ENCODE results near the gene CNTNAP2.
A peak's percentile ranks its signal among the peaks of the same experiment; 100 is the strongest.
"Not testable (repeated sequence)": the region's sequence is repeated elsewhere in the genome, so short reads cannot be mapped to it uniquely, and the experiment has no call there.

CNTNAP2 gene

DNA sequence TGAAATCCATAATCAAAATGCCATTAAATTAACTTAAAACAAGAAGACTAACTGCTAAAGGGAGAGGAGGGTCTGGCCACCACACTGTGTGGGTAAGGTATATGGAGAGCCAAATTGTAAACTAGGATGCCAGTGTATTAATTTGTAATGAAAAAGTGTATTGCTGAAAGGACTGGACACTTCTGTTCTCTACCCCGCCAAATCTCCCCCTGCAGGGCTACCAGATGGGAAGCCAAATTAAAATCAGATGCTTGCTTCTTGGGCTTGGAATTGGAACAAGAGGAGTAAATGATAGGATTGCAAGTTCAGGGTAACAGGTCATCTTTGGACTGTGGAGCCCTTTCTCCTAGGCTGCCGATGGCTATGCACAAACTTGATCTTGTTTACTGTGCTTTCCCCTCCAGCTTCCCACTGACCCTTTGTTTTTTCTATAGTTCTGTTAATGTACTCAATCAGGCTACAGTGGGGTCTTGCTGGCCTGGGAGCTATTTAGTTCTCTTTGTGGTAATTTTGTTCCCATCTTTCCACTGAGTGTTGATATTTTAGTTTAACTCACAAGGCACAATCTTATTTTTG, 1541.9 kb downstream of the CNTNAP2 start:
- no peak for DNase-seq (ENCODE audit: low read depth)

DNA sequence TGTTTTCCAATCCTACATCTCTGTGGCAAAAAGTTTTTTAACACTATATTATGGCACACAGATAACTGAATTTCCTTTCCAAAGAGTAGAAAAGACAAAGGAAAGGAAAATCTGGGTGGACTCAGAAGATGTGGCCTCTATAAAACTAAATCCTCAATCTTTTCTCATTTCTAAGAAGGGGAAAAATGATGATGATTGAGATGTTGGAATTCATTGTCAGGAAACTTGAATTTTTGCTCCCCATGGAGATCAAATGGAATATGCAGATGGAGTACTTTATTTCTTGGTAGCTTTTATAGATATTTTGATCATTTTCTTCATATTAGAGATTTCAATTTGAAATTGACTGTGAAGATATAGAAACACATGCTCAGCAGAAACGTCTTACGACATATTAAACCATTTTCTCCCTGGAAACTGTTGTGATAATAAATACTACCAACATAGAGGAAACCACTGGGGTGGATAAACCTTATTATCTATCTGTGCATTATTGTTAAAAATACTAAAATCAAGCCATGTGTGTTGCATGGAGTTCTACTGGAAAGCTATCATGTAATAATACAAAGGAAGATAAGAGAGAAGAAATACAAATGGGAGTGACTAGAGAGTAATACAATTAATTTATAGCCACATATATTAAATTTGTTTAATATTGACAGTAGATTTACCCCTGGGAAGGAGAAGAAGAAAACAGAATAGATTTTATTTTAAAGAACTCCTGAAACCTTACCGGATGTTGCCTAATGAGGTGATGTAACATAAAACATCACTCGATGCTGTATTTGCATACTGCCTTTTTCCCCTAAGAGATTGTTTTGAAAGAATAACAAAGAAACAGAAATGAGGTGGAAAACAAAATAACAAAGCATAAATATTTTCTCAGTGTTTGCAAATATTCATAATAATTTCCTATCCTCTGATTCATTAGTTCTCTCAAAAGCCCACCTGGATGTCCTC, 1542.7 kb downstream of the CNTNAP2 start:
- DNase-seq (ENCODE audit: low read depth): no peak

DNA sequence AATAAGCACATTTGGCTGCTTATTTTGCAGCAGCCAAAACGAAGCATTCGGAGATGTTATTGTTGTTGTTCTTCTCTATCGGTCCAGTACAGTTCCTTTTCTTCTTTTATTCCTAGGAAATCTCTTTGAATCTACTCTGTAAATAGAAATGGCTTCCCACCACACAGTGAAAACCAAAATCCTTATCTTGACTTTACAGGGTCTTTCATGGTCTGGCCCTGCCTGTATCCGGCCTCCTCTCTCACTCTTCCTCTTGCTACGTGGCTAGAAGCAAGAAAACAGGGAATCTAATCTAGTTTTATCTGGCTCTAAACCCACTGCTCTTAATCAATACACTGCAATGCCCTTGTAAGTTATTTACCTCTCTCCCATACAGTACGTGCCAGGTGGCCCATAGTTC, 1547.9 kb downstream of the CNTNAP2 start:
- no peak for DNase-seq (ENCODE audit: low read depth)

DNA sequence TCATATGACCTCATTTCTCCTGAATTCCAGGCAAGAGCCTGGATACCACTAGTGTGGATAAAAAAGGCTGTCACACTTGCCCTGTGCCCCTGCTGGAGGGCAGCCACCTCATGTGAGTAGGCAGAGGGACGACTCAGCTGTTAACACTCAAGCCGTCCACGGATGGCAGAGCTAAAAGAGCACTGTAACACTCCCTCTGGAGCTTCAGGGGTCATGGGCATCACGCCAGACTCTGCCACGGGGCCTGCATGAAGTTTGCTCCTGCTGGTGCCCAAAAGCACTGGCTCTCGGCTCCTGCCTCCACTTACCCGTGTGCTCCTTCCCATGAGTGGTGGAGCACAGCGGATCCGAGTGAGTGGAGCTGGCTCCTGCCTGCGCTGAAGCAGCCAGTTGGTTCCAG, 1554.2 kb downstream of the CNTNAP2 start:
- DNase-seq (ENCODE audit: low read depth): no peak

DNA sequence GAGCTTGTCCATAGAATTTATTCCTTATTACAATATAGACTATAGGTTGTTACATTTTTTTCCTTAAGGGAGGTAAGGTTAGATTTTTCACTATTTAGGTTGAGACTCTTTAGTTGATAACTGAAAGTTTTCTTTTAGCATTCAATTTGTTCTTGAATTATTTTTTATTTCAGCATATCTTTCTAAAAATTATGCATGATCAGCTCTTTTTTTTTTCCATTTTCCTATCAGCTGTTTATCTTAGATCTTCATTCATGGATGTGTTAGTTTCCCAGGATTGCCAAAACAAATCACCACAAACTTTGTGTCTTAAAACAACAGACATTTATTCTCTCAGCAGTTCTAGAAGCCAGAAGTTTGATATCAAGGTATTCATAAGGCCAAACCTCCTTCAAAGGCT, 1558.1 kb downstream of the CNTNAP2 start:
- no peak for DNase-seq (ENCODE audit: low read depth)

DNA sequence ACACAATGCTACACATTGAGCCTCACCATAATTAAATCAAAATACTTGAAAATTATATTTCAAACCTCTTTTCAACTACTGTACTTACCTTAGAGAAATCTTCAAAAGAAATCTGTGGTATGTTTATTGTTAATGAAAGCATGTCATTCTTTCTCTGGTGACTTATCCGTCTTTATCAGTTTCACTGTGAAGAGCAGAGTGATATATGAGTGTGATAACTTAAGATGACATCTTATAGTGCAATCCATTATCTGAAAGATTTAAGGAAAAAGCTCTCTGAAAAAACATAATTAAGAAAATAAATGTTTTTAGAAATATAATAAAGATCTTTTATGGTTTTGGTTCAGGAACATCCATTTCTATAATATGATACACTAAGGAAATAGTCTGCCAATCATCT, 1562.3 kb downstream of the CNTNAP2 start:
- DNase-seq (ENCODE audit: low read depth): no peak

DNA sequence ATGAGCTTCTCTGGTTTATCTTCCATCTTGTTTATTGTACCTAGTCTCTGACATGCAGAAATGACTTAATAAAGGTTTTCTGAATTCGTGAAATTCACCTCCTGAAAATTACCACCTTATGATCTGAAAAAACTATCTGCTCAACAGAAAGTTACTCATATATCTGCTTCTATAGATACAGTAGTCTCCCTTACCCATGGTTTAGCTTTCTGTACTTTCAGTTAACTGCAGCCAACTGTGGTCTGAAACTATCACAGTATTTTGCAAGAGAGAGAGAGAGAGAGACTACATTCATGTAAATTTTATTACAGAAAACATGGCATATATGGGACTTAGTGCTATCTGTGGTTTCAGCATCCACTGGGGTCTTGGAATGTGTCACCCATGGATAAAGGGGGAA, 1564.9 kb downstream of the CNTNAP2 start:
- no peak for DNase-seq (ENCODE audit: low read depth)

DNA sequence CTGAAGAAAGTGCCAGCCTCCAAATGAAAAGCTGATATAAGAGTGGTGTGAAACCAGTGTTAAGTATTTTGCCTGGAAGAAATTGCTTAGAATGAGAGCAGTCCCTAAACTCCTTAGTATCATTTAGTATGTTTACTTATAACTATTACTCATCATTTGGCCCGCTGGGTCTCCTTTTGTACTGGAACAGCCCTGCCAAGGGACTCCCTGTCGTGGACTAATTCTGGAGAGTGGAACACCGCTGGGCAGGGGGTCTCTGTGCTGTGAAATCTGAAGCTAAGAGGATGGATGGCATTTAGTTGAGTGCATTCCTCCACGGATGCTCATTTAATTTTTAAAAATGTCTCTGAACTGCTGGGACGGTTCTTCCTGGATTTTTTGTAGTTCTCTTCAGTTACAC, 1584.1 kb downstream of the CNTNAP2 start:
- DNase-seq (ENCODE audit: low read depth): no peak

DNA sequence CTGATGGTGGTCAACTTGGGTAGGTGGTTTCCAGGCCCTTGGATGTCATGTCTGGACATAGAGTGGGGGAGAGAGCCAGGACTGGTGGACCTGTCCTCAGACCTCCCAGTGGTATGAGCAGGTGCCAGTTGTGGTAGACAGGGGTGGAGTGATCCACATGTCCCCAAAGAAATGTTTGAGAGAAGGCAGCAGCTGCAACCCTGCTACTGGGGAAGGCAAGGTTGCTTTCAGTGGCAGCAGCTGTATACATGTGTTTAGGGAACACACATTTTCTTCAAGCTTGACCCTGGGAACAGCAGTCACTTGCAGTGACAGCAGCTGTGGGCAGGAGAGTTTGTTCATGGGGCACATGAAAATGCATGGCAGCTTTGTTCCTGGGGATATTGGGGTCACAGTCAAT, 1591.3 kb downstream of the CNTNAP2 start:
- DNase-seq (ENCODE audit: low read depth): no peak

DNA sequence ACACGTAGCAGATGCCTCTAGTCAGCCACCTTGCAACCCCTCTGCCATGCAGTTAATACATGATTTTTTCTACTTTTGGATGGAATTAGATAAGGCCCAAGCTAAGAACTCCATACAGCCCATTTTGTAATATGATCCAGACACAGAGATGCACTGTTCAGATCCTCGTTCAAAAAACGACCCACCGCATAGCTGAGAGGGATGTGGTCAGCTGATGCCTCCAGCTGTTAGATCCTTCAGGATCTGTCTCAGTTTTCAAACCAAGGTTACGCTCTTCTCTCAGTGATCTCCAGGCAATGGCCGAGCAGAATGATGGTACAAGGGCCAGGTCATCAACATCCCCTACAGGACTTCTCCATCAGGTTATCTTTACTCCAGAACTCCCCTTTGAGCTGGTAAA, 1592.3 kb downstream of the CNTNAP2 start:
- no peak for DNase-seq (ENCODE audit: low read depth)

DNA sequence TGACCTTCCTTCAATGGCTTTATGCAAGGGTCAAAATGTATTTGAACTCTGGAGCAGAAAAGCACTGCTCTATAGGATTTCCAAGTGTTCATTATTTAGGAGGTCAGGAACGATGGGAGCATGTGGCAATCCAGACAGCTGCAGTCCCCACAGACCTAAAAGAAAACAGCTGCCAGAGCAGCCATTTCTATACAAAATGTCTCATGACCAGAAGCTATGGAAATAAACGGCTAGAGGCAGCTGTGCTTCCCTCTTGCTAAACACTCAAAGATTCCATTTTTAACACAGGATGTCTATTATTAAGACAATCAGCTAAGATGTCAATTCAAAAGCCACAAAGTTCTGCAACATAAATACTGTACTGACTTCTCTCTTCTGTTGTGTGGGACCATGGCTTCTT, 1594.8 kb downstream of the CNTNAP2 start:
- no peak for DNase-seq (ENCODE audit: low read depth)

DNA sequence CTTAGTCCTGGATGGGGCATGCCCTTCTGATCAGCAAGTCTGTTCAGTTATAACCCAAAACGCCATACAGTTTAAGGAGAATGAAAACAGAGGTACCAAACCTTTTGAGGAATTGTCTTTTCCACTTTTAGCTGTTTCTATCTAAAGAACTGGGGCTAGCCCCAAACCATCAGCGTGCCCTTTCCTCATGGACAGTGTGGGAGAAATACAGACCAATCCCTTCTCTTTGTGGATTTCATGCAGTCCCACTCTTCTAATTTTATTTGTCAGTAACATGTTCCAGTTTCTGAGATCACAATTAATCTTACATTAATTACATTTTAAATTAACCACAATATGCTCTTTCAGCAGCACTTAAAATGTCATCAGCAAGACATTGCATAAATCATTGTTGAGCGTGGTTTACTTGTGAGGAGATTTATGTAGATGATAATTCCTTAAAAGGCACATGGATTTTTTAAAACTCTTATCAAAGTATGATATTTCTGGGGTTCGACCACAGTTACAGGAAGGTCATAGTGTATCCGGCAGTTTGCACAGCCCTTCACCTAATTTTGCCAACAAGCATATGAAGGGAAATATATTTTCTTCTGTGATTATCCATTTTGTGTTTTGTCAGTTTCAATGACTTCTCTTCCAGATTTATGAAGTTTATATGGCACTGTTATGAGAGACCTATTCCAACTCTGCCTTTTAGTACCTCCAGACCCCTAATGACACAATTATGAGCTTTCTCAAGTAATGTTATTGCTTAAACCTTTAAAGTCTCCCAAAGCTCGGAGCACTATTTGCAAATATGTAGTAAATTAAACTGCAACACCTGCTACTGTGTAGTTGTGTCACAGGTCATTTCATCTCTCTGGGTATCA, 1605.6 kb downstream of the CNTNAP2 start:
- no peak for DNase-seq (ENCODE audit: low read depth)

DNA sequence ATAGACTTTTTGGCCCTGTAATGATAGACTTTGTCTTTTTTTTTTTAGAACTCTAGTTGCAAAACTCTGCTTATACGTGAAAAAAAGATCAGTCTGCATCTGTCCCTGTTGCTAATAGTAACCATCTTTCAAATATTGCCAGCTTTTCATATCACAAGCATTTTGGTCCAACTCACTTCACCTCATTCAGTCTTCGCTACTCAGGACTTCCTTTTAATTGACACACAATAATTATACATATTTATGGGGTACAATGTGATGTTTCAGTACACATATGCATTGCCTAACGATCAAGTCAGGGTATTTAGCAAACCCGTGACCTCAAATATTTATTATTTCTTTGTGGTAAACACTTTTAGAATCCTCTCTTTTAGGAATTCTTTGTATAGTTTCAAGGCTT, 1606.9 kb downstream of the CNTNAP2 start:
- no peak for DNase-seq (ENCODE audit: low read depth)

DNA sequence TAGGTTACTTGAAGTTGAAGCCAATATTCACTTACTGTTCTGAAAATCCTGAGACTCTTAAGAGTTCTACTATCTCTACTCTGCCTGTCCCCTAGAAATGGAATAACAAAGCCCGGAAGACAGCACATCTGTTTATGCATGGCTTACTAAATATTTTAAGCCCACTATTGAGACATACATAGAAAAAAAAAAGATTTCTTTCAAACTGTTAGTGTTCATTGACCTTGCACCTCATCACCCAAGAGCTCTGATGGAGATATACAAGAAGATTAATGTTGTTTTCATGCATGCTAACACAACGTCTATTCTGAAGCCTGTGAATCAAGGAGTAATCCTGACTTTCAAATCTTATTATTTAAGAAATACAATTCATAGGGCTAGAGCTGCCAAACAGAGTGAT, 1614.7 kb downstream of the CNTNAP2 start:
- no peak for DNase-seq (ENCODE audit: low read depth)

DNA sequence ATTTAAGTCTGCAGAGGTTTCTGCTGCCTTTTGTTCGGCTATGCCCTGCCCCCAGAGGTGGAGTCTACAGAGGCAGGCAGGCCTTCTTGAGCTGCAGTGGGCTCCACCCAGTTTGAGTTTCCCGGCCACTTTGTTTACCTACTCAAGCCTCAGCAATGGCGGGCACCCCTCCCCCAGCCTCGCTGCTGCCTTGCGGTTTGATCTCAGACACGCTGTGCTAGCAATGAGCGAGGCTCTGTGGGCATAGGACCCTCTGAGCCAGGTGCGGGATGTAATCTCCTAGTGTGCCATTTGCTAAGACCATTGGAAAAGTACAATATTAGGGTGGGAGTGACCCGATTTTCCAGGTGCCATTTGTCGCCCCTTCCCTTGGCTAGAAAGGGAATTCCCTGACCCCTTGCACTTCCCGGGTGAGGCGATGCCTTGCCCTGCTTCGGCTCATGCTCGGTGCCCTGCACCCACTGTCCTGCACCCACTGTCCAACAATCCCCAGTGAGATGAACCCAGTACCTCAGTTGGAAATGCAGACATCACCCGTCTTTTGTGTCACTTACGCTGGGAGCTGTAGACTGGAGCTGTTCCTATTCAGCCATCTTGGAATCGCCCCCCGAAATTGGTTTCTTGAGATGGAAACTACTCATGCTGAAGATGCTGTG, 1621.1 kb downstream of the CNTNAP2 start:
- DNase-seq (ENCODE audit: low read depth): not testable (repeated sequence)

DNA sequence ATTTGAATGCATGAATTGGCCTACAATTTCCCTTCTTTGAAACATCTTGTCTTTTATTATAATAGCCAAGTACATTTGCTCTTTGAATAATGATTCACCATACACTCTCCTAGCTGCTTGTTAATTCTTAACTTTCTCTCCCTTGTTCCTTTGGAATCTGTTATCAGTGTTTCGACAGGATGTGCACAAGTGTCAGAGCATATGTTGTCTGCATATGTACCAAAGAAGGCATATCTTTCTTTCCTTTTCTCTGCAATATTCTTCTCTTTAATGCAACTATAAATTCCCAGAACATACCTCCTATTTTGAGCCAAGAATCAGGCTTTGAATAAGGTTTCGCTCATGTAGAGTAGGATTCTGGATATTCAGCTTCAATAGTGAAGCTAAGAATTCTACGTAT, 1625.7 kb downstream of the CNTNAP2 start:
- no peak for DNase-seq (ENCODE audit: low read depth)

DNA sequence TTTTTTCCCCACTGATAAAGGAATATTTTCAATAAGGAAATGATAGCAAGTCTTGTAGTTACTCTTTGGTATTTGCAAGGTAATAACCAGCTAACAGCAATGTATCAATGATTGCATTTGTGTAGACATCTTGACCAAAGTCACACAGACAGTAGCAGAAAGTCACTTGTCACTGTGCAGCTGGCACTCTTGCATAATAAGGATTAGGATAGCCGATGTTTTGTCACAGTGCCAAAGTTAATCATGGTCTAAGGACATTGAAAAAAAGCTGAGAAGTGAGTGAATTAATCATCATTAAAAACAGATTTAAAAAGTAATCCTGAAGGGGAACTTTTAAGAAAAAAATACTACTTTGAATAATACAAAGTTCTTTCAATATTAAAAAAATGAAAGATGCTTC, 1639.7 kb downstream of the CNTNAP2 start:
- no peak for DNase-seq (ENCODE audit: low read depth)

DNA sequence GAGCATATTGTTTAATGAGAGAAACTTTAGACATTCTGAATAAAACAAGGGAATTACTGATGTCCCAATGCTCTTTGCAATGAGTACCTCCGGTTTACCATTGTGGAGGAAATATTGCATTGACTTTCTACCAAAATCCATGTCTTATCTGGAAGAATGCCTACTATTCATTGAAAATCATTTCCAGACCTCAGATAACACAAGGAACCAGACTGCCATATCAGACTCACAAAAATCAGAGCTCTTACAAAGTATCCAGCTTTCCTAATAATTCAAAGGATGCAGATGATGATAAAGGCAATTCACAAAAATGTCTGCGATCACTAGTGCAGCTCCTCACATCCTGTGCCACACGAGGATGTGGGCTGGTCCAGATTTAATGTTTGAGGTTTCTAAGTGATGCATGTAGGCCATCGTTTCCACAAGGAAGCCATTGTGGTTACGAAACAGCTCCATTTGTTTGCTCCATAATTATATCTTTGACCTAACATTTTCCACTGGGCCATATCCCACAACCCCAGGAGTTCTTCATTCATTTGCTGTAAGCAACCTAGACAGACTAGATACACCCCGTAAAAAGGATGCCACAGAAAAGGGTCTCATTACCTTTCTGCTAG, 1642.8 kb downstream of the CNTNAP2 start:
- peak; percentile 16 for DNase-seq (ENCODE audit: low read depth)

DNA sequence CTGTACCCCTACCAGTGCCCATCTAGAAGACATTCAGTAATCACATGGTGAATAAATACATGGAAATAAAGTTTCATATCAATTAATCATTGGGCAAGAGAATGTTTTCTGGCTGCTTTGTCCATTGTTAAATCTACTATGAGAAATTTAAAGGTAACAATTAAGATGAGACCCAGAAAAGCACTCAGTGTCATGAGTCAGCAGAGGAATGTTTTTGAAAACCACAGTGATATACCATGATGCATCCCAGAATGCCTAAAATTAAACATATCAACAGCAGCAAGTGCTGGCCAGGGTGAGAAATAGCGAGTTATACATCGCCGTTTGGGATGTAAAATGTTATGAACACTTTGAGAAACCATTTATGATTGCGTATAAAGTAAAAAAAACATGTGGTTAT, 1648.7 kb downstream of the CNTNAP2 start:
- DNase-seq (ENCODE audit: low read depth): no peak

DNA sequence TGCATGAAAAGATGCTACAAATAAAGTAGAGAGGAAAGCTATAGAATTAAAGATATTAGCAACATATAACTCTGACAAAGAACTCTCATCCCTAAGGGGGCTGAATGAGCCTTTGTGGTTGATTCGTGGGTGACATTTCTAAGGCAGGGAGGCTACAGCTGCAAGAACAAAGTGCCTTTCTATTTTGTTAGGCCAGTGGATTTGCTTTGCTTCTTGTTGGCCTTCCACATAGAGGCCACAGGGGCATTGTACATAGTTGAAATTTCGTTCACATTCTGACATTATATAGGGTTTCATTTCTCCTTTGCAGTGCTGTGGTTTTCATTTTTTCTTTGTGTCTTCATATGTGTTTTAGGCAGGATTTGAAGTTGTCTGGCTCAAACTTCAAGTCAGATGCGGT, 1654.7 kb downstream of the CNTNAP2 start:
- DNase-seq (ENCODE audit: low read depth): no peak

DNA sequence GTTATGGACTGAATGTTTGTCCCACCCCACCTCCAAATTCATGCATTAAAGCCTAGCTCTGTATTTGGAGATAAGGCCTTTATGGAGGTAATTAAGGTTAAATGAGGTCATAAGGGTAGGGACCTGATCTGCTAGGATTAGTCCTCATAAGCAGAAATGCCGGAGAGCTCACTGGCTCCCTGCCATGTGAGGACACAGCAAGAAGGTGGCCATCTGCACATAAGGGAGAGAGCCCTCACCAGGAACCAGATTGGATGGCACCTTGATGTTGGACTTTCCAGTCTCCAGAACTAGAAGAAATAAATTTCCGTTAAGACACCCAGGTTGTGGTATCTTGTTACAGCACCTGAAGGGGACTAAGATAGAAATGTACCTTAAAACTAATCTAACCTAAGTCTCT, 1657.9 kb downstream of the CNTNAP2 start:
- no peak for DNase-seq (ENCODE audit: low read depth)

Measured in stromal cell of bone marrow (primary cell).